Liver (tissue), 9 donors: Measurements from ENCODE around the gene MAPKAP1. TPM values are rescaled to one million over a fixed set of nuclear protein-coding genes. Genes with fewer than 3 reads are reported as not detected.

Experiments
- DNase-seq: peaks from one replicate; pipeline ENCODE4 v3.0.0-alpha.2; 2017; ENCODE audit warnings: low spot score
- H3K27ac ChIP-seq, 2 donors: one replicate each; pipeline ENCODE4 v1.7.0; 2013; ENCODE audit warnings: inconsistent platforms in 2 of 2, low read length in 2 of 2, control low read depth in 1 of 2, low read depth in 1 of 2, mild to moderate bottlenecking in 1 of 2
- H3K27me3 ChIP-seq, 4 donors: one replicate each; pipeline versions ENCODE4 v1.6.1 to v1.7.0; 2013; ENCODE audit warnings: low read length in 3 of 4, inconsistent platforms in 1 of 4, mild to moderate bottlenecking in 1 of 4, moderate library complexity in 1 of 4; ENCODE audit not compliant: control insufficient read depth in 4 of 4, insufficient read depth in 4 of 4
- H3K36me3 ChIP-seq, 4 donors: one replicate each; pipeline versions ENCODE4 v1.6.1 to v1.7.0; 2013; ENCODE audit warnings: low read length in 3 of 4, mild to moderate bottlenecking in 3 of 4, low read depth in 1 of 4, moderate library complexity in 1 of 4; ENCODE audit not compliant: control insufficient read depth in 4 of 4, insufficient read depth in 3 of 4
- H3K4me1 ChIP-seq, 4 donors: one replicate each; pipeline versions ENCODE4 v1.6.1 to v1.7.0; 2013; ENCODE audit warnings: low read length in 3 of 4, mild to moderate bottlenecking in 3 of 4, moderate library complexity in 1 of 4; ENCODE audit not compliant: control insufficient read depth in 4 of 4, insufficient read depth in 4 of 4
- H3K4me3 ChIP-seq, 3 donors: one replicate each; pipeline versions ENCODE4 v1.6.1 to v1.7.0; 2013; ENCODE audit warnings: low read length in 3 of 3, control low read depth in 1 of 3, low read depth in 1 of 3, mild to moderate bottlenecking in 1 of 3
- H3K9ac ChIP-seq, 2 donors: one replicate each; pipeline ENCODE4 v1.7.0; 2013; ENCODE audit warnings: low read length in 2 of 2, mild to moderate bottlenecking in 2 of 2, moderate library complexity in 2 of 2, control low read depth in 1 of 2, low read depth in 1 of 2
- H3K9me3 ChIP-seq, 4 donors: one replicate each; pipeline versions ENCODE4 v1.6.1 to v1.7.0; 2013; ENCODE audit warnings: low read length in 3 of 4; ENCODE audit not compliant: control insufficient read depth in 4 of 4
- ATF3 ChIP-seq: IDR thresholded peaks from 2 replicates; pipeline ENCODE4 v1.6.1; 2016; ENCODE audit warnings: antibody characterized with exemption
- EGR1 ChIP-seq, 2 donors: IDR thresholded peaks; 2 replicates each; pipeline ENCODE4 v1.6.1; 2016 to 2018; ENCODE audit warnings: antibody characterized with exemption in 2 of 2, low read depth in 2 of 2
- FOXA1 ChIP-seq: IDR thresholded peaks from 2 replicates; pipeline ENCODE4 v1.6.1; 2016; ENCODE audit warnings: antibody characterized with exemption
- FOXA2 ChIP-seq: IDR thresholded peaks from 2 replicates; pipeline ENCODE4 v1.6.1; 2016; ENCODE audit warnings: antibody characterized with exemption
- GABPA ChIP-seq, 2 donors: IDR thresholded peaks in 1 of 2; conservative IDR thresholded peaks in 1 of 2; 2 replicates each; pipeline ENCODE4 v1.6.1; 2016; ENCODE audit warnings: antibody characterized with exemption in 2 of 2, mild to moderate bottlenecking in 1 of 2, moderate library complexity in 1 of 2
- HNF4A ChIP-seq, 2 donors: conservative IDR thresholded peaks; 2 replicates each; pipeline ENCODE4 v1.6.1; 2016; ENCODE audit warnings: antibody characterized with exemption in 2 of 2, mild to moderate bottlenecking in 2 of 2
- HNF4G ChIP-seq: IDR thresholded peaks from 2 replicates; pipeline ENCODE4 v1.6.1; 2016; ENCODE audit warnings: antibody characterized with exemption
- JUND ChIP-seq, 2 donors: IDR thresholded peaks; 2 replicates each; pipeline ENCODE4 v1.6.1; 2016; ENCODE audit warnings: antibody characterized with exemption in 2 of 2
- MAX ChIP-seq: IDR thresholded peaks from 2 replicates; pipeline ENCODE4 v1.6.1; 2016; ENCODE audit warnings: antibody characterized with exemption
- NR2F2 ChIP-seq: IDR thresholded peaks from 2 replicates; pipeline ENCODE4 v1.6.1; 2016; ENCODE audit warnings: antibody characterized with exemption
- RAD21 ChIP-seq, 2 donors: IDR thresholded peaks; 2 replicates each; pipeline ENCODE4 v1.6.1; 2016; ENCODE audit warnings: antibody characterized with exemption in 2 of 2, mild to moderate bottlenecking in 2 of 2
- REST ChIP-seq: IDR thresholded peaks from 2 replicates; pipeline ENCODE4 v1.6.1; 2016; ENCODE audit warnings: antibody characterized with exemption, mild to moderate bottlenecking
- RXRA ChIP-seq, 2 donors: IDR thresholded peaks; 2 replicates each; pipeline ENCODE4 v1.6.1; 2017 to 2018; ENCODE audit warnings: antibody characterized with exemption in 2 of 2, mild to moderate bottlenecking in 1 of 2
- SP1 ChIP-seq: IDR thresholded peaks from 2 replicates; pipeline ENCODE4 v1.6.1; 2018; ENCODE audit warnings: antibody characterized with exemption, mild to moderate bottlenecking
- TAF1 ChIP-seq: conservative IDR thresholded peaks from 2 replicates; pipeline ENCODE4 v1.6.1; 2016; ENCODE audit warnings: antibody characterized with exemption, mild to moderate bottlenecking
- YY1 ChIP-seq: IDR thresholded peaks from 2 replicates; pipeline ENCODE4 v1.6.1; 2016; ENCODE audit warnings: antibody characterized with exemption, mild to moderate bottlenecking
- ZBTB33 ChIP-seq: IDR thresholded peaks from 2 replicates; pipeline ENCODE4 v1.6.1; 2016; ENCODE audit warnings: antibody characterized with exemption
- WGBS: extraction: QIAGEN DNeasy Blood & Tissue Kit; methylation state at CpG from one replicate; pipeline ENCODE4 v1.1.7; 2013; 5-methylcytosine and 5-hydroxymethylcytosine counted together
- polyA plus RNA-seq, 2 donors: library from polyadenylated mRNA; stranded (reverse) in 1 of 2; unstranded in 1 of 2; fragments of 200-250 nt in 1 of 2; fragments of >200 nt in 1 of 2; fragmentation: Nextera tagmentation in 1 of 2; extraction: Ambion mirVana in 1 of 2; gene quantifications; one replicate each; pipeline versions ENCODE4 v1.2.1 to v1.2.3, GENCODE V29; 2013 to 2015
- total RNA-seq, 2 donors: library from RNA; depleted of rRNA; stranded (reverse); fragments of >200 nt; gene quantifications; one replicate each; pipeline ENCODE4 v1.2.3, GENCODE V29; 2014
- donor health status: healthy.
- donor health status: healthy.
- donor health status: healthy.
- donor health status: healthy.
- donor health status: healthy.

The MAPKAP1 gene
- total and polyA plus RNA-seq, 4 donors: 23.6 to 55.9 (median 32.7) TPM

GRCh38 chr9:125680445-125680844 is 26.6 kb downstream of the MAPKAP1 start:
- no peak overlapping the region for H3K4me3 ChIP-seq
- no peak for TF ChIP-seq EGR1 (IDR thresholded peaks at IDR 0.05; ENCODE audit: low read depth in 2 of 2)
- no peak for TF ChIP-seq HNF4G
- TF ChIP-seq REST: no peak
- TF ChIP-seq NR2F2: no peak
- no peak for TF ChIP-seq ZBTB33
- no peak for TF ChIP-seq TAF1
- no peak for TF ChIP-seq MAX
- no peak for TF ChIP-seq HNF4A (conservative IDR thresholded peaks at IDR 0.05)
- no peak for TF ChIP-seq ATF3
- TF ChIP-seq RAD21 (IDR thresholded peaks at IDR 0.05): no peak
- no peak for TF ChIP-seq FOXA2
- TF ChIP-seq SP1: no peak
- peaks cover 0 to 2% (median 0%) of the 10 kb centered on the region in 4 donors for H3K4me1 ChIP-seq

GRCh38 chr9:125679597-125680189 is 27.3 kb downstream of the MAPKAP1 start:
- no peak for TF ChIP-seq HNF4G
- no peak for TF ChIP-seq NR2F2
- TF ChIP-seq ATF3: no peak
- no peak for TF ChIP-seq GABPA (IDR thresholded peaks at IDR 0.05 in 1 of 2, conservative IDR thresholded peaks at IDR 0.05 in 1 of 2)
- no peak for TF ChIP-seq TAF1
- TF ChIP-seq FOXA2: no peak
- no peak for TF ChIP-seq EGR1 (IDR thresholded peaks at IDR 0.05; ENCODE audit: low read depth in 2 of 2)
- no peak for TF ChIP-seq SP1
- no peak for TF ChIP-seq MAX
- no peak for TF ChIP-seq REST
- no peak for TF ChIP-seq HNF4A (conservative IDR thresholded peaks at IDR 0.05)
- TF ChIP-seq RXRA (IDR thresholded peaks at IDR 0.05): no peak
- TF ChIP-seq ZBTB33: no peak
- TF ChIP-seq JUND (IDR thresholded peaks at IDR 0.05): no peak
- TF ChIP-seq RAD21 (IDR thresholded peaks at IDR 0.05): no peak
- no peak for TF ChIP-seq YY1
- TF ChIP-seq FOXA1: no peak
- Histone ChIP-seq H3K27ac (no peak overlapping the region), H3K4me3 (no peak overlapping the region), H3K9me3 (no peaks in the 10 kb centered on the region), H3K36me3 (peaks cover 0 to 3% (median under 1%) of the 10 kb centered on the region in 4 donors), H3K27me3 (no peaks in the 10 kb centered on the region), H3K9ac (no peak overlapping the region), H3K4me1 (peaks cover 0 to 2% (median 0%) of the 10 kb centered on the region in 4 donors)
- DNase-seq: no peak
- WGBS: 90% methylated on average over 8 of the region's 8 CpGs

More at GRCh38 chr9:125680445-125680844, 26.6 kb downstream of the MAPKAP1 start:
- no peaks in the 10 kb centered on the region for H3K27me3 ChIP-seq
- H3K36me3 ChIP-seq: peaks cover 0 to 6% (median 3%) of the 10 kb centered on the region in 4 donors
- no peak for DNase-seq
- no peak overlapping the region for H3K9ac ChIP-seq
- H3K9me3 ChIP-seq: no peaks in the 10 kb centered on the region
- no peak overlapping the region for H3K27ac ChIP-seq
